Central memory CD8-positive, alpha-beta T cell (primary cell): Measurements from ENCODE around the gene FRG2C.
"Not testable (repeated sequence)": the region's sequence is repeated elsewhere in the genome, so short reads cannot be mapped to it uniquely, and the experiment has no call there.

Experiments
- ATAC-seq: fragments of 150-1000 bp; cut with Tn5 transposase; replicated peaks from 2 replicates; pipeline ENCODE4 v1.10.0; 2022; ENCODE audit warnings: mild to moderate bottlenecking, moderate FRiP score, moderate number of reproducible peaks; ENCODE audit not compliant: poor library complexity, severe bottlenecking; ENCODE audit errors: extremely low read depth
- DNase-seq, 2 donors: peaks; one replicate each; pipeline ENCODE4 v3.0.0; 2021; ENCODE audit warnings: low spot score in 2 of 2
- H3K27ac Mint-ChIP-seq: one replicate; pipeline ENCODE4 v1.8.0; 2022; ENCODE audit warnings: low read depth, mild to moderate bottlenecking, moderate library complexity, mixed read lengths
- H3K27me3 Mint-ChIP-seq: one replicate; pipeline ENCODE4 v1.8.0; 2022; ENCODE audit warnings: mixed read lengths
- H3K36me3 Mint-ChIP-seq: one replicate; pipeline ENCODE4 v1.8.0; 2022; ENCODE audit warnings: mild to moderate bottlenecking, moderate library complexity, mixed read lengths; ENCODE audit not compliant: insufficient read depth
- H3K4me1 Mint-ChIP-seq: one replicate; pipeline ENCODE4 v1.8.0; 2022; ENCODE audit warnings: mixed read lengths
- H3K4me3 Mint-ChIP-seq: one replicate; pipeline ENCODE4 v1.8.0; 2022; ENCODE audit warnings: mild to moderate bottlenecking, moderate library complexity, mixed read lengths
- H3K9me3 Mint-ChIP-seq: one replicate; pipeline ENCODE4 v1.8.0; 2022; ENCODE audit warnings: mixed read lengths

The FRG2C gene

DNA sequence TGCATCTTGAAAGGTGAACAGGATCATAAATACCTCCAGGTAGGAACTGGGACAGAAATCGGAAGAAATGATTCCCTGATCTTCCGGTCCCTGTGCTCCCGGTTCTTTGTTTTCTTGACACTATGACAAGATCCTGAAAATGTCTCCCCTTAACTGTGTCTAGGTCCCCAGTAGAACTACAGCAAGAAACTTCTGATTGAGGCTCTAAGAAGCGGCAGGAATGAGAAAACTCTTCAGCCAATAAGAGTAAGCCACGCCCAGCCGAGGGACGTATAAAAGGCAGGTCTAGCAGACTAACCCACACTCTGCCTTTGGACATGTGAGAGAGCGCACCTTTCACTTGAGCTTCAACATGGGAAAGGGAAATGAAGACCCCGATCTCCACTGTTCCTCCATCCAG is at the start of gene FRG2C:
FRG2C (plus strand) TSS at position 301 of the 400 bp plus-strand sequence; CDS start at position 353, 52 bp downstream.
- not testable (repeated sequence) for H3K4me3 Mint-ChIP-seq, H3K36me3 Mint-ChIP-seq, H3K4me1 Mint-ChIP-seq, DNase-seq, ATAC-seq, H3K27ac Mint-ChIP-seq
- peaks cover 39% of the 10 kb centered on the region for H3K27me3 Mint-ChIP-seq
- H3K9me3 Mint-ChIP-seq = peaks cover 18% of the 10 kb centered on the region

- not testable (repeated sequence) for H3K36me3 Mint-ChIP-seq, DNase-seq, ATAC-seq, H3K27ac Mint-ChIP-seq, H3K9me3 Mint-ChIP-seq, H3K4me3 Mint-ChIP-seq, H3K4me1 Mint-ChIP-seq
- peaks cover 40% of the 10 kb centered on the region for H3K27me3 Mint-ChIP-seq
These were observed 45.3 kb upstream of the FRG2C start for GRCh38 chr3:75618666-75619305.

- not testable (repeated sequence) for H3K4me1 Mint-ChIP-seq, H3K27ac Mint-ChIP-seq, H3K9me3 Mint-ChIP-seq, H3K36me3 Mint-ChIP-seq, ATAC-seq, DNase-seq
- Mint-ChIP-seq H3K27me3 (peaks cover 40% of the 10 kb centered on the region), H3K4me3 (peak overlapping the region; percentile 49)
These were observed 44.6 kb upstream of the FRG2C start for GRCh38 chr3:75619481-75620031.

DNA sequence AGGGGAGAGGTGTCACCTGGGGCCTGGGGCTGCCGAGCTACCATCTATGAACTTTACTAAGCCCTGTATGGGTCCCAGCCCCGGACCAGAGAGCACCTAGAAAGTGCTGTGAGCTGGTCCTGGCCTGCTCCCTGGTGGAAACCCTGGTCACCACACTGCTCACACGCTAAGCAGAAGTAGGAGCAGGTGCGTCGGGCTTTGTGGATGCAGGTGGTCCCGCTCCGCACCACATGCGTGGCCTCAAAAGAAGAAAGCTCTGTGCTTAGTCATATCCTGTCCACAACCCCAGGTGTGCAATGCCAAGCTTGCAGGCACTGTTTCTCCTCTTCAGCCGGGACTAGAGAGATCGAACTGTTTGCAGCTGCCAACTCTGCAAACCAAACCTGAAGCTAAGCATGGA is 42.4 kb upstream of the FRG2C start:
- ATAC-seq, H3K4me1 Mint-ChIP-seq, DNase-seq, H3K27ac Mint-ChIP-seq, H3K4me3 Mint-ChIP-seq, H3K36me3 Mint-ChIP-seq, H3K9me3 Mint-ChIP-seq: not testable (repeated sequence)
- peaks cover 40% of the 10 kb centered on the region for H3K27me3 Mint-ChIP-seq

- DNase-seq, ATAC-seq, H3K36me3 Mint-ChIP-seq, H3K4me3 Mint-ChIP-seq, H3K27ac Mint-ChIP-seq, H3K4me1 Mint-ChIP-seq, H3K9me3 Mint-ChIP-seq: not testable (repeated sequence)
- H3K27me3 Mint-ChIP-seq = peaks cover 30% of the 10 kb centered on the region
These were observed 40.5 kb upstream of the FRG2C start for GRCh38 chr3:75623656-75624055.

GRCh38 chr3:75630887-75631535 is 33.1 kb upstream of the FRG2C start:
- H3K4me1 Mint-ChIP-seq, H3K27ac Mint-ChIP-seq, ATAC-seq, H3K9me3 Mint-ChIP-seq, H3K4me3 Mint-ChIP-seq, H3K27me3 Mint-ChIP-seq, H3K36me3 Mint-ChIP-seq, DNase-seq: not testable (repeated sequence)

DNA sequence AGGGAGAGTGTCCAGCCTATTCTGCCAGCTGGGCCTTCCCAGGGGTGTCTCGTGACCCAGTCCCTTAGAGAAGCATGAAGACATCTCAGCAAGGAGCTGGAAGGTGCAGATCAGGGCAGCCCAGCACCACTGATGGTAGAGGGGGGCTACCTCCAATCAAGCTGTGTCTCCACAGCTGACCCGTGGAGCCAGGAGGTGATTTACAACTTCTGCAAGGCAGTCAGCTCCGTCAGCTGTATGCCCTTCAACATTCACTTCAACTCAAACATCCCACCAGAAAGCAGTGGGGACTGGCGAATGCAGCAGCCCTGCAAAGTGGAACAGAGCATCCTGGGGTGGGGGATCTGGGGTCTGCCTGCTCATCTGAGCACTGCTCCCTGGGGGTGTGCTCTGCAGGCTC is 32.6 kb upstream of the FRG2C start:
- no peak for ATAC-seq
- no peak for DNase-seq
- H3K27ac Mint-ChIP-seq = no peak overlapping the region
- no peaks in the 10 kb centered on the region for H3K4me1 Mint-ChIP-seq
- H3K36me3 Mint-ChIP-seq = no peaks in the 10 kb centered on the region
- no peak overlapping the region for H3K4me3 Mint-ChIP-seq
- no peaks in the 10 kb centered on the region for H3K9me3 Mint-ChIP-seq
- H3K27me3 Mint-ChIP-seq = no peaks in the 10 kb centered on the region

DNA sequence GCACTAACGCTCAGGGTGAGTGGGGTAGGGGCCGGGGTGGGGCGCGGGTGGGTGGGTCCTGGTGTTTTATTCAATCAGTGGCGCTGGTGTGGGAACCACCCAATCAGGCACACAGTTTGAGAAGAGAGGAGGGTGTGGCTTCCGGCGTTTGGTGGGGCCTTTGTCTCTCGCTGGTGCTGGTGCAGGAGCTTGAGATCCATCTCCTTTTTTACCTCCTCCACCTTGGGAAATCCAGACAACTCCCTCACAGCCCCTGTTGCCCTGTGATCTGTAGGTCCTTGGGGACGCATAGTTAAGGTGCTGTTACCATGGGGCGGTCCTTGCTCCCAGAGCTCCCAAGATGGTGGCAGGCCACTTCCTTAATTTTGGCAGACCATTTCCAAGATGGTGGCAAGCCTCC is 25.2 kb upstream of the FRG2C start:
- not testable (repeated sequence) for H3K4me3 Mint-ChIP-seq, ATAC-seq, H3K4me1 Mint-ChIP-seq, H3K27ac Mint-ChIP-seq, H3K36me3 Mint-ChIP-seq, DNase-seq, H3K9me3 Mint-ChIP-seq
- H3K27me3 Mint-ChIP-seq = peaks cover 10% of the 10 kb centered on the region

DNA sequence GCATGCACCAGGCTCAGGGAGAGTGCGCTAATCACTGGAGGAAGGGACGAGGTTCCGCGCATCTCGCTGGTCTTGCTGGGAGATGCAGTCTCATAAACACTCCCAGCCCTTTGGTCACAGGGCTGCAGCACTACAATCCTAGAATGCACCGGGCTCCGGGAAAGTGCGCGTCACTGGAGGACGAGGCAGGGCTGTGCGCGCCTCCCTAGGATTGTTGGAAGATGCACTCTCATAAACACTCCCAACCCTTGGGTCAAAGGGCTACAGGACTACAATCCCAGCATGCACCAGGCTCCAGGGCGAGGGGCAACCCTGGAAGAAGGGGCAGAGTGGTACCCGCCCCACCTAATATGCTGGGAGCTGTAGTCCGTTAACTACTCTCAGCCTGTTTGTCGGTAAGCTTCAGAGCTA is 23.0 kb upstream of the FRG2C start:
- not testable (repeated sequence) for H3K9me3 Mint-ChIP-seq, H3K4me1 Mint-ChIP-seq, H3K36me3 Mint-ChIP-seq, DNase-seq, ATAC-seq, H3K27ac Mint-ChIP-seq
- peaks cover 10% of the 10 kb centered on the region for H3K27me3 Mint-ChIP-seq
- peak overlapping the region; percentile 80 for H3K4me3 Mint-ChIP-seq

DNA sequence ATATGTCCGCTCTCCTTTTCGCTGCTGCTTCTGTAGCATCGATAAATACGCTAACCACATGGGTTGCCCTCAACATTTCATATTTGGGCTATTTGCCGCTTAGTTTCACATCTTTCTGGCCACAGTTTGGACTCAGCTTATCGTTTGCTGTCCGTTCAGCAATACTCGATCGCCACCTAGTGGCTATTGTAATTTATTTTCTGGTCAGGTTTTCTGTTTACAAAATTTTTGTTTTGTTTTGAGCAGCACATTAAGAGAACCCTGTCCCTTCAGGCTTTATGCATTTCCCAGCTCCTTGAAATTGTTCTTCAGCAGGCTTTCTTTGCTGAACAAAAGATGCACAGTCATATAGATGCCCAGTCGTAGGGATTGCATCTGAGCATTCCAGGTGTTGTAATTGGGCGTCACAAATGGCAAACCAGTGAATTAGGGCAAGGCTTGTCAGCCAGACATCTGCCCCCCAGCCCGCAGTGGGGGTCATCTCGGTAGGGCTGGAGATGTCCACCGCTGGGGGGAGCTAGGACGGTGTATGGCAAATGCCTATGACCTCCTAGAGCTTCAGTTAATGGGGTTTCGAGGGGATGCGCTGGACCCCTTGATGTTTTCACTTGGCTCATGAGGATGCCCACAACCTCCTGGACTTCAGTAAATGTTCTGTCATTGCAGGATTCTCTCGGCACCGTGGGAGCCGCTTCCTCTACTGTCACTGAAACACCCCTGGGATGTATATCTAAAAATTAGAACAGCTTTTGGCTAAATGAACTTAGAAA is 20.9 kb upstream of the FRG2C start:
- H3K36me3 Mint-ChIP-seq, H3K27ac Mint-ChIP-seq, ATAC-seq, DNase-seq, H3K4me1 Mint-ChIP-seq, H3K9me3 Mint-ChIP-seq: not testable (repeated sequence)
- Mint-ChIP-seq H3K27me3 (peaks cover 10% of the 10 kb centered on the region), H3K4me3 (peak overlapping the region; percentile 42)

- not testable (repeated sequence) for H3K27ac Mint-ChIP-seq, H3K4me1 Mint-ChIP-seq, H3K36me3 Mint-ChIP-seq, H3K4me3 Mint-ChIP-seq, ATAC-seq, H3K9me3 Mint-ChIP-seq, DNase-seq, H3K27me3 Mint-ChIP-seq
These were observed 18.6 kb upstream of the FRG2C start for GRCh38 chr3:75645548-75645947.

GRCh38 chr3:75650191-75650590 is 13.9 kb upstream of the FRG2C start:
- no peak for ATAC-seq
- no peaks in the 10 kb centered on the region for H3K9me3 Mint-ChIP-seq

More at GRCh38 chr3:75650191-75650590, 13.9 kb upstream of the FRG2C start:
- no peak for DNase-seq
- no peak overlapping the region for H3K27ac Mint-ChIP-seq
- no peaks in the 10 kb centered on the region for H3K4me1 Mint-ChIP-seq
- H3K27me3 Mint-ChIP-seq = peaks cover 11% of the 10 kb centered on the region
- no peak overlapping the region for H3K4me3 Mint-ChIP-seq
- H3K36me3 Mint-ChIP-seq = no peaks in the 10 kb centered on the region
